Measurements from ENCODE around the gene C2orf92. TPM values are rescaled to one million over a fixed set of nuclear protein-coding genes. Genes with fewer than 3 reads are reported as not detected.

C2orf92 gene
- total RNA-seq, 3 donors from 2014 or later: 11.2 to 49.5 (median 27.9) TPM

DNA sequence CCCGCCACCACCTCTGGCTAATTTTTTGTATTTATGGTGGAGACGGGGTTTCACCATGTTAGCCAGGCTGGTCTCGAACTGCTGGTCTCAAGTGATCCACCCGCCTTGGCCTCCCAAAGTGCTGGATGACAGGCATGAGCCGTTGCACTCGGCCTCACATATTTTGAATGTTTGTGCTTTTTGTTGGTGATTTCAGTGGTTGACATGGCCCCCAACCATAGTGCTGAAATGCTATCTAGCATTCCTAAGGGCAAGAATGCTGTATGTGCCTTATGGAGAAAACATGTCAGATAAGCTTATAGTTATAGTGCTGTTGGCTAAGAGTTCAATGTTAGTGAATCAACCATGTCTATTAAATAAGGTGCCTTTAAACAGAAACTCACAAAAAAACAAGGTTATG lies 52.7 kb downstream of the C2orf92 start:
- Histone ChIP-seq H3K27ac (no peak overlapping the region), H3K4me3 (no peak overlapping the region), H3K4me1 (no peaks in the 10 kb centered on the region), H3K36me3 (no peaks in the 10 kb centered on the region), H3K9me3 (peaks cover 0 to 2% of the 10 kb centered on the region in 2 donors), H3K27me3 (peaks cover 0 to 4% of the 10 kb centered on the region in 2 donors)
- intact Hi-C loops (cut with DNase I; ENCODE audit: low total_unique reads): no loop called here
- TF ChIP-seq POLR2A (IDR thresholded peaks at IDR 0.05) (no peak), CTCF (IDR thresholded peaks at IDR 0.05) (no peak), POLR2AphosphoS5 (IDR thresholded peaks at IDR 0.05) (no peak)
- DNase-seq (ENCODE audit: low spot score in 2 of 2): no peak

GRCh38 chr2:97723156-97724072 lies 53.9 kb downstream of the C2orf92 start:
- Histone ChIP-seq H3K36me3 (no peaks in the 10 kb centered on the region), H3K9me3 (peaks cover 0 to 2% of the 10 kb centered on the region in 2 donors), H3K4me3 (no peak overlapping the region), H3K4me1 (no peaks in the 10 kb centered on the region), H3K27me3 (peaks cover 0 to 4% of the 10 kb centered on the region in 2 donors), H3K27ac (no peak overlapping the region)
- intact Hi-C loops (cut with DNase I; ENCODE audit: low total_unique reads): no loop called here
- DNase-seq (ENCODE audit: low spot score in 2 of 2): no peak
- no peak for TF ChIP-seq POLR2A (IDR thresholded peaks at IDR 0.05)
- no peak for TF ChIP-seq POLR2AphosphoS5 (IDR thresholded peaks at IDR 0.05)
- no peak for TF ChIP-seq CTCF (IDR thresholded peaks at IDR 0.05)

DNA sequence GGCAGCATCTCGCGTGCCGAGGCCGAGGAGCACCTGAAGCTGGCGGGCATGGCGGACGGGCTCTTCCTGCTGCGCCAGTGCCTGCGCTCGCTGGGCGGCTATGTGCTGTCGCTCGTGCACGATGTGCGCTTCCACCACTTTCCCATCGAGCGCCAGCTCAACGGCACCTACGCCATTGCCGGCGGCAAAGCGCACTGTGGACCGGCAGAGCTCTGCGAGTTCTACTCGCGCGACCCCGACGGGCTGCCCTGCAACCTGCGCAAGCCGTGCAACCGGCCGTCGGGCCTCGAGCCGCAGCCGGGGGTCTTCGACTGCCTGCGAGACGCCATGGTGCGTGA lies 54.5 kb downstream of the C2orf92 start:
- no peak for DNase-seq (ENCODE audit: low spot score in 2 of 2)
- peaks cover 0 to 4% of the 10 kb centered on the region in 2 donors for H3K27me3 ChIP-seq
- H3K4me3 ChIP-seq: no peak overlapping the region
- no peaks in the 10 kb centered on the region for H3K4me1 ChIP-seq
- TF ChIP-seq CTCF (IDR thresholded peaks at IDR 0.05): no peak
- TF ChIP-seq POLR2A (IDR thresholded peaks at IDR 0.05): no peak
- TF ChIP-seq POLR2AphosphoS5 (IDR thresholded peaks at IDR 0.05): no peak
- intact Hi-C loops (cut with DNase I; ENCODE audit: low total_unique reads): no loop called here
- H3K9me3 ChIP-seq: peaks cover 0 to 2% of the 10 kb centered on the region in 2 donors
- no peaks in the 10 kb centered on the region for H3K36me3 ChIP-seq
- H3K27ac ChIP-seq: no peak overlapping the region

DNA sequence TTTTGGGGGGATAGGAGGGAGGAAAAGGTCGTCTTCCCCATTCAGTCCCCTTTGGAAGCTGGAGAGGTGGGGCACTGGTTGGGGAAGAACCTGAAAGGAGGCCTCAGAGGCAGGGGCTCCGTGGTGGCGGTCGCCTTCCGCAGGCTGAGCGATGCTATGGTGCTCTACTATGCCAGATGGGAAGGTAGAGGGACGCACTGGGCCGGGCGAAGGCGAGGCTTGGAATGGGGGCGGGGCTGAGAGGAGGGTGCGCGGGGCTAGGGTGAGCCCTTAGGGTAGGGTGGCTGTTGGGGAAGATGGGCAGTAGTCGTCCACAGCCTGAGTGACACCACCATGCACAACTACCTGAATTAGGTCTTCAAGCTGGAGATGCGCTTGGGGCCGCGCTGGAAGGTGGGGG lies 55.0 kb downstream of the C2orf92 start:
- Histone ChIP-seq H3K4me1 (no peaks in the 10 kb centered on the region), H3K27me3 (peaks cover 0 to 4% of the 10 kb centered on the region in 2 donors), H3K36me3 (no peaks in the 10 kb centered on the region), H3K27ac (no peak overlapping the region), H3K9me3 (peaks cover 0 to 2% of the 10 kb centered on the region in 2 donors), H3K4me3 (no peak overlapping the region)
- TF ChIP-seq POLR2AphosphoS5 (IDR thresholded peaks at IDR 0.05) (no peak), POLR2A (IDR thresholded peaks at IDR 0.05) (no peak), CTCF (IDR thresholded peaks at IDR 0.05) (no peak)
- DNase-seq (ENCODE audit: low spot score in 2 of 2): no peak
- intact Hi-C loops (cut with DNase I; ENCODE audit: low total_unique reads): no loop called here

GRCh38 chr2:97724946-97725688 lies 55.6 kb downstream of the C2orf92 start:
- Histone ChIP-seq H3K4me1 (no peaks in the 10 kb centered on the region), H3K36me3 (no peaks in the 10 kb centered on the region), H3K27me3 (peaks cover 0 to 4% of the 10 kb centered on the region in 2 donors), H3K4me3 (no peak overlapping the region), H3K9me3 (peaks cover 4 to 5% of the 10 kb centered on the region in 2 donors), H3K27ac (no peak overlapping the region)
- TF ChIP-seq POLR2A (IDR thresholded peaks at IDR 0.05): no peak
- TF ChIP-seq CTCF (IDR thresholded peaks at IDR 0.05): no peak
- no peak for TF ChIP-seq POLR2AphosphoS5 (IDR thresholded peaks at IDR 0.05)
- intact Hi-C loops (cut with DNase I; ENCODE audit: low total_unique reads): no loop called here
- no peak for DNase-seq (ENCODE audit: low spot score in 2 of 2)

All from breast epithelium (tissue), 4 donors.